Loucy (cell line): ENCODE data around the gene CLEC16A.

Experiments
- H2AFZ ChIP-seq: fragments of 200-600 bp; sonication (generic); 2 replicates; pipeline ENCODE4 v1.6.0; 2016; ENCODE audit warnings: antibody characterized with exemption, mild to moderate bottlenecking, low read length, moderate library complexity
- H3F3A ChIP-seq: fragments of 200-600 bp; 2 replicates; pipeline ENCODE4 v1.6.0; 2016; ENCODE audit warnings: antibody characterized with exemption, low read depth, mild to moderate bottlenecking
- H3K27me3 ChIP-seq: fragments of 200-600 bp; sonication (generic); 2 replicates; pipeline ENCODE4 v1.6.1; 2014; ENCODE audit warnings: low read length, mild to moderate bottlenecking; ENCODE audit not compliant: insufficient read depth, poor library complexity, severe bottlenecking
- H3K36me3 ChIP-seq: fragments of 200-600 bp; sonication (generic); 2 replicates; pipeline ENCODE4 v1.6.1; 2016; ENCODE audit warnings: low read length; ENCODE audit not compliant: insufficient read depth
- H3K4me1 ChIP-seq: fragments of 200-600 bp; sonication (generic); 2 replicates; pipeline ENCODE4 v1.5.1; 2014; ENCODE audit warnings: low read length, mild to moderate bottlenecking; ENCODE audit not compliant: insufficient read depth, poor library complexity, severe bottlenecking
- H3K4me2 ChIP-seq: fragments of 200-600 bp; sonication (generic); 2 replicates; pipeline ENCODE4 v1.6.0; 2014; ENCODE audit warnings: antibody characterized with exemption, low read length, low read depth, mild to moderate bottlenecking; ENCODE audit not compliant: poor library complexity, severe bottlenecking
- H3K4me3 ChIP-seq: fragments of 200-600 bp; sonication (generic); 2 replicates; pipeline ENCODE4 v1.5.1; 2014; ENCODE audit warnings: low read length, mild to moderate bottlenecking, mixed read lengths; ENCODE audit not compliant: poor library complexity, severe bottlenecking
- H3K79me2 ChIP-seq: fragments of 200-600 bp; sonication (generic); 2 replicates; pipeline ENCODE4 v1.6.1; 2014; ENCODE audit warnings: low read length; ENCODE audit not compliant: insufficient read depth
- H3K9ac ChIP-seq: fragments of 200-600 bp; sonication (generic); 2 replicates; pipeline ENCODE4 v1.6.0; 2014; ENCODE audit warnings: mild to moderate bottlenecking, low read depth, low read length, moderate library complexity; ENCODE audit not compliant: poor library complexity, severe bottlenecking
- H3K9me2 ChIP-seq: fragments of 200-600 bp; sonication (generic); replicated peaks from 2 replicates; pipeline ENCODE4 v1.6.1; 2016; ENCODE audit warnings: low read depth, low read length, mixed read lengths
- H3K9me3 ChIP-seq: fragments of 200-600 bp; sonication (generic); 2 replicates; pipeline ENCODE4 v1.6.1; 2014; ENCODE audit warnings: mild to moderate bottlenecking, antibody characterized with exemption, low read length, low read depth; ENCODE audit not compliant: insufficient read depth
- H4K20me1 ChIP-seq: fragments of 200-600 bp; sonication (generic); 2 replicates; pipeline ENCODE4 v1.6.0; 2014; ENCODE audit warnings: antibody characterized with exemption, low read length, mild to moderate bottlenecking; ENCODE audit not compliant: insufficient read depth, poor library complexity, severe bottlenecking
- CTCF ChIP-seq: fragments of 200-600 bp; sonication (generic); conservative IDR thresholded peaks from 2 replicates; pipeline ENCODE4 v1.5.1; 2014; ENCODE audit warnings: mild to moderate bottlenecking, antibody characterized with exemption, low read length
- EZH2phosphoT487 ChIP-seq: fragments of 200-600 bp; IDR thresholded peaks from 2 replicates; pipeline ENCODE4 v1.6.1; 2018; ENCODE audit warnings: antibody characterized with exemption, mild to moderate bottlenecking, moderate library complexity, borderline replicate concordance

The CLEC16A gene

GRCh38 chr16:11036040-11036439, 91.7 kb downstream of the CLEC16A start:
- Histone ChIP-seq H3K27me3 (no peaks in the 10 kb centered on the region), H3K9ac (no peak overlapping the region), H3K9me3 (no peaks in the 10 kb centered on the region), H3K4me1 (no peaks in the 10 kb centered on the region), H3K4me2 (no peak overlapping the region), H3F3A (no peaks in the 10 kb centered on the region), H4K20me1 (no peaks in the 10 kb centered on the region), H3K79me2 (no peaks in the 10 kb centered on the region), H2AFZ (no peak overlapping the region), H3K4me3 (no peak overlapping the region), H3K9me2 (no peaks in the 10 kb centered on the region), H3K36me3 (peaks cover 3% of the 10 kb centered on the region; the same call in 1 of the 2 replicates)
- no peak for TF ChIP-seq EZH2phosphoT487
- no peak for TF ChIP-seq CTCF

GRCh38 chr16:11036868-11037410, 92.6 kb downstream of the CLEC16A start:
- no peaks in the 10 kb centered on the region for H3K4me1 ChIP-seq
- no peaks in the 10 kb centered on the region for H3K9me3 ChIP-seq
- no peak for TF ChIP-seq CTCF
- TF ChIP-seq EZH2phosphoT487, result no peak
- H3F3A ChIP-seq, result no peaks in the 10 kb centered on the region
- H3K36me3 ChIP-seq, result peaks cover 7% of the 10 kb centered on the region; the same call in 1 of the 2 replicates
- H3K9me2 ChIP-seq, result no peaks in the 10 kb centered on the region
- H2AFZ ChIP-seq, result no peak overlapping the region
- H4K20me1 ChIP-seq, result no peaks in the 10 kb centered on the region
- no peak overlapping the region for H3K4me3 ChIP-seq
- H3K4me2 ChIP-seq, result no peak overlapping the region
- H3K9ac ChIP-seq, result no peak overlapping the region
- H3K27me3 ChIP-seq, result no peaks in the 10 kb centered on the region
- no peaks in the 10 kb centered on the region for H3K79me2 ChIP-seq

GRCh38 chr16:11038305-11038704, 93.9 kb downstream of the CLEC16A start:
- Histone ChIP-seq H2AFZ (no peak overlapping the region), H3K27me3 (no peaks in the 10 kb centered on the region), H3K4me2 (no peak overlapping the region), H3F3A (no peaks in the 10 kb centered on the region), H3K9me2 (no peaks in the 10 kb centered on the region), H3K36me3 (peaks cover 13% of the 10 kb centered on the region; the same call in 1 of the 2 replicates), H3K9me3 (no peaks in the 10 kb centered on the region), H4K20me1 (no peaks in the 10 kb centered on the region), H3K4me3 (no peak overlapping the region), H3K9ac (no peak overlapping the region), H3K79me2 (no peaks in the 10 kb centered on the region), H3K4me1 (no peaks in the 10 kb centered on the region)
- no peak for TF ChIP-seq CTCF
- TF ChIP-seq EZH2phosphoT487, result no peak
